HG03442 (cell line): Measurements from ENCODE around the gene TGM6.

Experiments used
- ATAC-seq: cut with Tn5 transposase; IDR thresholded peaks from one replicate; pipeline ENCODE4 v1.9.1; 2021; ENCODE audit warnings: mild to moderate bottlenecking, moderate library complexity; ENCODE audit not compliant: unreplicated experiment

The TGM6 gene

DNA sequence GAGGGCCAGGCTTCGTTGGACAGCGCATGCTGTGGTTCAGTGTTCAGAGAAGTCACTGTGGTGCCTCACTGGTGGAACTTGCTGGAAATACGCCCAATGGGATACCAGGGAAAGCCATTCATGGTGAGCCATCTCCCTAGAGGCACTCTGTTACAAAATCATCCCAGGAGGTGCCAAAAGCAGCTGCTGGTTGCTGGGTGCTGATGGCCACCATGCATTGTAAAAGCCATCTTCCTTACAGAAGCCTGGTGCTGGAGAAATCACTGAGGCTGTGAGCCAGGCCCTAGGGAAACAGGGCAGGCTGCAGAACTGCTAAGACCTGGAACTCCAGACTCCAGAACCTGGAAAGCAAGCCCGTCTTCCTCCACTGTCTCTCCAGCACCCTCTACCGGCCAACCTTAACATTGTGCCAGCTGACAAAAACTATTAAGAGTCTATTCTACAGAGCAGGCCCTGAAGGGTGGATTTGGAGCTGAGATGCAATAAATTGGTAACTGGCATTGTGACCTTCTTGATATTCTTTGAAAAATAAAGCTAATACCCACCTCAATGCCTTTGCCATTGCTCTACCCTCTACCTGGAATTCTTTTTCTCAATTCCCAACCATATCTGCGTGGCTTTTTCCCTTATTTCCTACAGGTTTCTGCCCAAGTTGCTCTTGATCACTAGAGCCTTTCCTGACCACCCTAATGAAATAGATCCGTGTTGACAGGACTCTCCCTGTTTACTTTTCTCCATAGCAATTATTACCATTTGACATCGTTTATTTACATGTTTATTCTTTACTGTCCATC, 71.4 kb downstream of the TGM6 start:
- ATAC-seq = no peak

DNA sequence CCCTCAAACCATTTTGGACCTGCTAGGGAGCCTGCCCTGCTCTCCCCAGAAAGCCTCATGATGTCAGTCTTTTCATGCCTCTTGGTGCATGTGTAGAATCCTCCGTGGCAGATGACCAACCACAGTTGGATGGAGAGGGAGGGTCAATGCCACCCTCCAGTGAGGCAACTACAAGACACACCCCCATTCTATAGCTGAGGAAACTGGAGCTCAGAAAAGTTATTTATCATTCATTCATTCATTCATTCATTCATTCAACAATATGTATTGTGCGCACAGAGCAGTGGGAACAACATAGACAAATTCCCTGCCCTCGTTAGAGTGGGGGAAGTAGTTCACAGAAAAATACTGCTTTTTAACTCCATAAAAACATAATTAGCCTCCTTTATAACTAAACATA, 73.1 kb downstream of the TGM6 start:
- no peak for ATAC-seq

DNA sequence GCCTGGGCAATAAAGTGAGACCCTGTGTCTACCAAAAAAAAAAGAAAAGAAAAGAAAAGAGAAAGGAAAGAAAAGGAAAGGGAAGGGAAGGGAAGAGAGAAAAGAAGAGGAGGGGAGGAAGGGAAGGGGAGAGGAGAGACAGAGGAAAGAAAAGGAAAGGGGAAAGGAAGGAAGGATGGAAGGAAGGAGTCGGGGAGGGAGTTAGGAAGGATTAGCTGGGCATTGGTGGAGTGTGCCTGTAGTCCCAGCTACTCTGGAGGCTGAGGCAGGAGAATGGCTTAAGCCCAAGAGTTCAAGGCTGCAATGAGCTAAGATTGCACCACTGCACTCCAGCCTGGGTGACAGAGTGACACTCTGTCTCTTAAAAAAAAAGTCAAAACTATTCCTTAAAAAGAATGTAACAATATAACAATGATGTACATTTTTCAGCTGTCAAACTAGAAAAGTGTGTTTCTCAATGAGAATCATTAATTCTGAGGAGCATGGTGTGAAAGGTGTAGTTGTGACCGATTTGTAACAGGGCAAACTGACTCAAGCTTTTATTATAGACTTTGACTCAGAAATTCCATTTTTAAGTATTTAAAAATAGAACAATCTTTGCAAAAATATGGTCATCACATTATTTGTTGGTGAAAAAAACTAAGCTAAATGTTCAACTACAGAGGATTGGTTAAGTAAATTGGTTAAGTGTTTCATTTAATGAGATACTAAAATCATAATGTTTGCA, 75.2 kb downstream of the TGM6 start:
- no peak for ATAC-seq

DNA sequence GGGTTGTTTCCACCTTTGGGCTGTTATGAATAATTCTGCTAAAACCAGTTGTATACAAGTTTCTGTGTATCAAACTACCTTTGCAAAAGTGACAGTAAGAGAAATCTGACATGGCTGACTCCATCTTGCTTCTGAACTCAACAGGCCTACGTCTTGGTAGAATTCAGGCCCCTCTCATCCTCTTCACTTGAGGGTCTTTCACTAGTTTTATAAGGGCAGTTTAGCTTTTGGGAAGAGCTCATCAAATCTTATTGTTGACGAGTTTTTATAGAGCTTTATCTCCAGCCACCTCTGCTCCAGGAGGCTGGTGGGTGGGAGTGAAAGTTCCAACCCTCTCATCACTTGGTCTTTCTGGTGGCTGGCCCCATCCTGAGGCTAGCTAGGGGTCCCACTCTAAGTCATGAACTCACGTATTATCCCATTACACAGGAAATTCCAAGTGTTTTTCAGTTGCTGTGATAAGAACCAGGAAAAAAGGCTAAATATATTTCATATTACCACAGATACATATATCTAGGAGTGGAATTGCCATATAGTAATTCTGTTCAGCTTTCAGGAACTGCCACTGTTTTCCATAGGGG, 78.3 kb downstream of the TGM6 start:
- ATAC-seq = no peak

DNA sequence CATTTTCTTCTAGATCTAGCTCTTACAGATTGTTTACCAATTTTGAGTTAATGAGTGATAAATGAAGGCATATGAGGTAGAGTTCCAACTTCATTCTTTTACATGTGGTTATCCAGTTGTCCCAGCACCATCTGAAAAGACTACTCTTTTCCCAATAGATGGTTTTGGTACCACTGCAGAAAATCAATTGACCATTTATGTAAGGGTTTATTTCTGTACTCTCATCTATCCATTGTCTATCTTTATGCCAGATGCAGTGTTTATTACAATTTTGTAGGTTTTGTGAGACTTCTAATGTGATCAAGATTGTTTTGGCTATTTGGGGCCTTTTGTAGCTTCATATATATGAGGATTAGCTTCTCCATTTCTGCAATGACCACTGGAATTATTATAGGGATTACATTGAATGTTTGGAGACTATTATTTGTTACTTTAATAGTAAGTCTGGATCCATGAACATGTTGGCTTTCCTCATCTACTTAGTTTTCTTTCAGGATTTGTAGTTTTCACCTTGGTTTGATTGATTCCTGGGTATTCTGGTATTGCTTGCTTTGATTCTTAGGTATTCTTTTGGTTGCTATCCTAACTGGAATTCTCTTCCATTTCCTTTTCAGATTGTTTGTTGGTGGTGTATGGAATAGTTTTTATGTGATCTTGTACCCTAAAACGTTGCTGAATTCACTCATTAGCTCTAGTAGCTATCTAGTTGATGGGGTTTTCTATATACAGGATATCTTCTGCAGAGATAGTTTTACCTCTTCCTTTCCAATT, 79.5 kb downstream of the TGM6 start:
- ATAC-seq = no peak

DNA sequence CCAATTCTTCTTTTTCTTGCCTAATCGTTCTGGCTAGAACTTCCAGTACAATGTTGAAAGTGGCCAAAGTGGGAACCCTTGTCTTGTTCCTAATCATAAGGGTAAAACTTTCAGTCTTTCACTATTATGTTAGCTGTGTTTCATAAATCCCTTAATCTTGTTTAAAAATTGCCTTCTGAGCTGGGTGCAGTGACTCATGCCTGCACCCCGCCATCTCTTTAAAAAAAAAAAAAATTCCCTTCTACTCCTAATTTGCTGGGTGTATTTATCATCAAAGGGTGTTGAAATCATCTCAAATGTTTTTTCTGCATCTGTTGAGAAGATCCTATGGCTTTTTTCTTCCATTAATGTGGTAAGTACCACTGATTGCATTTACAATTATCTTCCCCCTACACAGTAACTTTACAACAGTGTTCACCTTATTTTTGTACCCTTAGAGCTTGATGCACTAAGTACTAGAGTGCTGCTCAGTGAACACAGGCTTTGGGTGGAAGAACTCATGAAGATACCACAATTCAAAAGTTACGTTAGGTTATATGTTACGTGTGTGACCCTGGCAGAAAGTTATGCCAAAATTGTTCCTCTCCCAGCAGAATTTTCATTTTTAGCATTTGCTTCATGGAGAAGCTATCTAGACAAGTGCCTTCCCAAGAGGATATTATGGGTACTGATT, 80.2 kb downstream of the TGM6 start:
- ATAC-seq = no peak

DNA sequence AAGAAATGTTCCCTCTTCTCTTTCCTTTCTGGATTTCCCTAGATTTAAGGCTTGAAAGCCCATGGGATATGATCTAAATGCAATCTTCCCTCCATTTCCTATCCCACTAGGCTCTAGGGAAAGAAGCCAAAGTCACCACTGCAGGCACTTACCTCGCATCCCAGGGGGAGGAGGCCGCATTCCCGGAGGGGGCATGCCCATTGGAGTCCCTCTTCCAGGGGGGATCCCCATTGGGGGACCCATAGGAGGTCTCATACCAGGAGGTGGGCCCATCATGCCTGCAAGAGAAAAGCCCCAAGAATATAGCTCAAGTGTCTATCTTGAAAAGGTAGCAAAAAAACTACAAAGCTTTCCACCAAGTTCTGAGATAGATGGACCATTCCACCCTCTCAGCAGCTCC, 81.8 kb downstream of the TGM6 start:
- ATAC-seq = no peak

DNA sequence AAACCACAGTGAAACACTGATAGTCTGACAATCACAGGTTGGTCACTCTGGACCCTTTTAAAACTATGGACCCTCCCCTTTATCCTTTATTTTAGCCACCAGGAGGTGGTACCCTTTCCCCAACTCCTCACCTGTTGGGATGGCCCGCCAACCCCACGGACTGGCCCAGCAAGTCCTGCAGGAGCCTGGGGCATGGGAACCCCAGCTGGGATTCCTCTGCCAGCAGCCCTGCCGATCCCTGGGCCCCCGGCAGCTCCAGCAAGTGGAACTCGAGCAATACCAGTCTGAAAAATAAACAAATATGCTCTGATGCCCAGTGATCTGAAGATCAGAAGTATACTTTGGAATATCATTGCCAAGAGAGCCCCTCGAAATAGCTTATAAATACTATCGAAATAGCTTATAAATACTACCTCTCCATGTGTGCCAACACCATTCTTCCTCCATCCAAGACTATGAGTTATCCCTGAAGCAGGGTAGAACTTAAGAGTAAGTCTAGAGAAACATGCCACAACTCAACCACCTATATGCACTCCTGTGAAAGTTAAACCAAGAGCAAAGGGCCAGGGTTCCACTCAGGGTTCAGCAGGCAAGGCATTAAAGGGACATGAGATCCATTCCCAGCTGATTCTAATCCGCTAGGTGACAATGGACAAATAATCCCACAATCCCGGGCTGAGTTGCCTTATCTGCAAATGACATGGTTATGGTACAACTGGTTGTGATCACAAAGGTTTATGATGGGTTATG, 83.1 kb downstream of the TGM6 start:
- no peak for ATAC-seq

DNA sequence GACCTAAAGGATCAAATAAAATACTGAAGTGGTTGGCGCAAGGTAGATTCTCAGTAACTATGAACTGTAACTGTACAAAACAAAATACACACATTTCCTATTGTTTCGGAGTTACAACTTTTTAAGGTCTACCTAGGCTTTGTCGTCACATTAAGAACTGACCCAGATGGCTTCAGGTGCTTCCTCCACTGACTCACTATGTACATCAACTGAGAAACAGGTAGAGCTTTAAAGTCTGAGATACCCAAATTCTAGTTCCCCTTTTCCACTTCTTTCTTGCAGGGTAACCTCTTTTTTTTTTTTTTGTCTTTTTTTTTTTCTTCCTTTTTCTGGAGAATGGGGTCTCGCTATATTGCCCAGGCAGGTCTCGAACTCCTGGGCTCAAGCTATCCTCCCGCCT, 84.4 kb downstream of the TGM6 start:
- no peak for ATAC-seq

DNA sequence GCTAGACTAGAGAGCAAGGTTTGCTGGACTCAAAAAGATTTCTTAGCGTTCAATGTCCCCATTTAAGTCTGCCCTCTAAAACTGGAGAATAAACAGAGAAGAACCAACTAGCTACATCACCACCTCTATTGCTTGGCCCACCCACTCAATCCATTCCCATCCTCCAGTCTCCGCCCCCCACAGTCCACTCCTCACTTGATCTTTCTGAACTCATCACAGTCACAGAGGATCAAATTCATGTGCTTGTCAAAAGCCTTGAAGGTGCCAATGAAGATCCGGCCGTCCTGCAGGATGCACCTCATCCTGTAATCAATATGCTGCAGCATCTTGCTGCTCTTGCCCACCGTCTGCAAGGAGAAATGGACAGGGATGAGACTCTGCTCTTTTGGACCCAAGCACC, 86.7 kb downstream of the TGM6 start:
- no peak for ATAC-seq

DNA sequence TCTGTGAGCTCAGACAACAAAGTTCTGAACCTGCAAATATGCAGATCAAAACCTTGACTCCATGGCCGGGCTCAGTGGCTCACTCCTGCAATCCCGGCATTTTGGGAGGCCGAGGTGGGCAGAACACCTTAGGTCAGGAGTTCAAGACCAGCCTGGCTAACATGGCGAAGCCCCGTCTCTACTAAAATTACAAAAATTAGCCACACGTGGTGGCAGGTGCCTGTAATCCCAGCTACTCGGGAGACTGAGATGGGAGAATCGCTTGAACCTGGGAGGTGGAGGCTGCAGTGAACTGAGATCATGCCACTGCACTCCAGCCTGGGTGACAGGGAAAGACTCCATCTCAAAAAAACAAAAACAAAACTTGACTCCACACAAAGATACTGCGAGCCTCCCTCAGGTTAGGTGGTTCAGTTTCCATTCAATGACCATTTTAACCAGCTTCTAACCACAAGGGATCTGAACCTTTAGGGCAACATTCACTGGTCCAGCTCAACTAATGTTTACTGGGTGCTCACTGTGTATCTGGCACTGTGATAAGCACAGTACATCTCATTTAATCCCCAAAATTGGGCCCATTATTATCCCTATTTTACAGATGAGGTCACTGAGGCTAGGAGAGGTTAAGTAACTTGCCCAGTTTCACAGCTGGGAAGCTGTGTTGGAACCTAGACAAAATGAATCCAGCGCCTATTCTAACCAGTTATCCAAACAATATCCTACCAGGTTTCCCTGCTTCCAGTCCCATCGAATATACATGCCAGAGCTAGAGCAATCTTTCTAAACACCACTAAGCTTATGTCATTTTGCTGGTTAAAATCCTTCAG, 88.1 kb downstream of the TGM6 start:
- no peak for ATAC-seq

DNA sequence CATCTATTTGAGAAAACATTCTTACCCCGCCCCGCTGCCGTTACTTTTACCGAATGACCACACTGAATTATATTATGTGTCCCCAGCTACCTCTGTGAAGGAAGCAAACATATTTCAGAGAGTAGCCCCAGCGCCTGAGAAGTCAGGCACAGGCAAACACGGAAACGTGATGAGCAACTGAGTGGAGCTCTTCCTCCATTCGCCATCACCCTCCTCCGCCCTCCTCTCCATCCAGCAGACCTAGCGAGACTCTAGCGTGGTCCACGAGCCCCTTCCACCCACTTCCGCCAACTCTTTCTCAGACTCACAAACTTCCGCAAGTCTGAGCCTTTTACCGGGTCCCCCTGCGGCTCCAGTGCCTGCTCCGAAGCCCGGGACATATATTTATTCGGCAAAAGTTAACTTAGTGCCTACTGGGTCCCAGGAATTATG, 89.3 kb downstream of the TGM6 start:
- ATAC-seq = peak; percentile 29

DNA sequence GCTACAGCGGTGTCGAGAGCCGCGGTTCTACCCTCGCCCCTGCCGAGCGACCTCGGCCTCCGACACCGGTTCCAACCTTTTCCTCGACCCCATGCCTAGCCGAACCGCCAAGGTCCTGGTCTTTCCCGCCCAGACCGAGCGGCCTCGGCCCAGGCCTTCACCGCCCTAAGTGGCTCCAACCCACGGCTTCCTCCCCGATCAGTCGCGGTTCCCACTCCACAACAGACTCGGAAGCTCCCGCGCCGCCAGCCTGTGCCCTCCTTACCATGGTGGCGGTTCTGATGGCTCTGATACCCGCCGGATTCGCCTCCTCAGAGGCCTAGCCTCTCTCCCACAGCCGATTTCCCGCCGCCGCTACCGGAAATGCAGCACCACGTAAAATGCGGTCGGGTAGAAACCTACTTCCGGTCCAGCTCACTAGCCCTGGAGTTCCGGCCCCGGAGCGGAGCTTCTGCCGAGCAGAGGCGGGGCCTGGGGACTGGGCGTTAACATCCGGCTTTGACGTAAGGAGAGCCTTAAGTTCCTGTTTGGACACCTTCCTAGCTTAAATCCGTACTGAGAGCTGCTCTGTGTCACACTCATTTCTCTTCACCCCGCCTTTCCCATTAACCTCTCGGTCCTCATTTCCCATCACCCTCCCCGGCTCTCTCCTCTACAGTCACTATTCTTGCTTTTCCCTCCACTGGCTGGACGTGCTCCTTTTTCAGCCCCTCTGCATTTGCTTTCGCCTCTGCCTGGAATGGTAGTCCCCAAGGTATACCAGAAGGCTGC, 89.9 kb downstream of the TGM6 start, which contains the start of gene SNRPB:
TSS of gene SNRPB (minus strand) at position 367 of the 771 bp plus-strand sequence. CDS start at position 268, 99 bp downstream.
- ATAC-seq = peak; percentile 92

DNA sequence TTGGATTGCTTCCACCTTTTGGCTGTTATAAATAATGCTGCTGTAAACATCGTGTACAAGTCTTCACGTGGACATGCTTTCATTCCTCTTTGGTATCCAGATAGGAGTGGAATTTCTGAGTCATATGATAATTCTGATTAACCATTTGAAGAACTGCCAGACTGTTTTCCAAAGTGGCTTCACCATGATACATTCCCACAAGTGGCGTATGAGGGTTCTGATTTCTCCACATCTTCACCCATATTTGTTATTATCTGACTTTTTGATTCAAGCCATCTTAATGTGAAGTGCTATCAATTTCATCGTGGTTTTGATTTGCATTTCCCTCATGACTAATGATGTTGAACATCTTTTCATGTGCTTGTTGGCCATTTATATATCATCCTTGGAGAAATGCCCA, 92.8 kb downstream of the TGM6 start:
- no peak for ATAC-seq

DNA sequence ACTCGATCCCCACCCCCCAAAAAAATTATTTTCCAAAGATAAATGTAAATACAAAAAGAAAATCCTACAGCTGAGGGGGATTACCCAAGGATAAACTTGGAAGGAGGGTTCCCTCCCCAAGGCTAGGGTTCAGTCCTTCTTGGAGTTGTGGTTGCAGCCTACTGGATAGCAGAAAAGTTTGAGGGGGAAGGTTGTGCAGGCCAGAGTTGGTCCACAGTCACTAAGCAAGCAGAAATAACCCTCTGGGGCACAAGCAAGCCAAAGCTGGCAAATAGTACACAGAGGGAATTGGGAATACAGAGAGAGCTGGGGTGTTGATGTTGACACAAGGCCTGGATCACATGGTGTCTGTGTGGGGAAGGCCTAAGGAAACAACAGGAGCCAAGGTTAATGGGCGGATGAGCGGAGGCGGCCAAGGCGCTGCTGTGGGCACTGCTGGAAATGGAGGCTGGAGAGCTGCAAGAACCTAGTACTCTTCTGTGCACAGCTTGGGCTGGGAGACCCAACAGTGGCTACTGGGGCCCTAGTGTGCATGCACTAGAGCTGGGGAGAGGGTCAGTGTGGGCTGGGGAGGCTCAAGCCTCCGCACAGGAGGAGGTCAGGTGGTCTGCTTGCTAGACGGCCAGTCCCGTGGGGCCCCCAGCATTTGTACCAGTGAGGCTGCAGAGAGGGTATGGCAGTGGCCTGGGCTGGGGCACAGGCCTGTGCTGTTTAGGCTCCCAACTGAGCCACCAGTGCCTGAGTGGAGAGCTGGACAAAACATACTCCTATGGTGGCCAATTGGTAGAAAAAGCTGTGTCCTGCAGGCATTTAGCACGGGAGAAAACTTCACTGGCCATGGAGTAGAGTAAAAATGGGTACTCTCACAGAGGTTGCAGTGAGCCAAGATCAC, 95.4 kb downstream of the TGM6 start:
- no peak for ATAC-seq

DNA sequence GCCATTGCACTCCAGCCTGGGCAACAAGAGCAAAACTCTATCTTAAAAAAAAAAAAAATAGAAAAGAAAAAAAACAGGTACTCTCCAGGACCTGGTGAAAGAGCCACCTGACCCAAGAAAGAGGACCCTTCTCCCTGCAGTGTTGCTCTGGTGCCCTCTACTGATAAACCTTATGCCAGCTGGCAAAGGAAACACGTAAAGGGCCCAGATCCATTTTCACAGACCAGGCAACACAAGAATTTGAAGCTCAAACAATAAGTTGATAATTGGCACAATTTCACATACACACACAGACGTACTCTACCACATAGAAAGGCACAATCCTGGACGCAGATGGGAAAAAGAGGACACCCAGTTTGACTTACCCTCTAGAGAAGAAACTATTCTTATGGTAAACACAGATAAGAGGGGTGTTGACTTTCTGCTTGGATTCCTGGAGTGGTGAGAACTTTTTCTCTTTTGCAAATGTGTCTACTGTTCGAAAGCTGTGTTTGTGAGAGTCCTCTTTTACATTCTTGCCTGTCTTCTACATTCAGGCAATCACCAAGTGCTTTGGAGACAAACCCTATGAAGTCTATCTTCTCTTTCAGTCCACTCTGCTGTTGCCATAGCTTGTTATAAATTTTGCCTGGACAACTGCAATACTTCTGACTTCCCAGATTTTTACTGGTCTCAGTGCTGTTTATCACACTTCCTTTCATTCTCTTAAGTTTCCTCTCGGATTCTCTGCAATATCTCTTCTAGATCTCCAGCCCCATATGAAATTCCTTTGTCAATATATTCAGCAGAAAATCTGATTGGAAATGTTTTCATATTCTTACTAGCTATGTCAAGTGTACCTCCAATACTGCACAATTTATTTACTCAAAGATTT, 96.3 kb downstream of the TGM6 start:
- no peak for ATAC-seq
